RWPE1 (cell line): ENCODE data around the gene LPIN1.
A peak's percentile ranks its signal among the peaks of the same experiment; 100 is the strongest.

Experiments
- CTCF ChIA-PET: fragments of 350-600 bp; sonication (Branson Sonifier 250); formaldehyde crosslinking; extraction: SDS; loops from one replicate; lab custom pipeline; 2021; lab: Yijun Ruan, JAX
- POLR2A ChIA-PET: fragments of 400-600 bp; formaldehyde crosslinking; extraction: SDS; loops from one replicate; lab custom pipeline; 2020; ENCODE audit warnings: antibody characterized with exemption; ENCODE audit not compliant: low non-redundant PET; lab: Yijun Ruan, JAX
- DNase-seq: peaks from one replicate; pipeline ENCODE4 v3.0.0; 2012; ENCODE audit warnings: low spot score
- H3K27ac ChIP-seq: fragments of 450-650 bp; 2 replicates; pipeline ENCODE4 v1.5.1; 2017
- TF ChIP-seq, protein P1 (sequence below): fragments of 450-650 bp; conservative IDR thresholded peaks from 2 replicates; pipeline ENCODE4 v1.5.1; 2017; ENCODE audit warnings: low read depth, mild to moderate bottlenecking

The LPIN1 gene

GRCh38 chr2:11742702-11743357 is 3.6 kb upstream of the LPIN1 start:
- no peak for DNase-seq
- CTCF ChIA-PET = interaction anchor here (0.6 to 1.4 kb wide), 2 partner anchors 42 to 50 kb away, joined by 3 to 6 read pairs; no protein-coding TSS in a partner anchor
- POLR2A ChIA-PET = no interaction called here
- TF ChIP-seq, protein P1, sequence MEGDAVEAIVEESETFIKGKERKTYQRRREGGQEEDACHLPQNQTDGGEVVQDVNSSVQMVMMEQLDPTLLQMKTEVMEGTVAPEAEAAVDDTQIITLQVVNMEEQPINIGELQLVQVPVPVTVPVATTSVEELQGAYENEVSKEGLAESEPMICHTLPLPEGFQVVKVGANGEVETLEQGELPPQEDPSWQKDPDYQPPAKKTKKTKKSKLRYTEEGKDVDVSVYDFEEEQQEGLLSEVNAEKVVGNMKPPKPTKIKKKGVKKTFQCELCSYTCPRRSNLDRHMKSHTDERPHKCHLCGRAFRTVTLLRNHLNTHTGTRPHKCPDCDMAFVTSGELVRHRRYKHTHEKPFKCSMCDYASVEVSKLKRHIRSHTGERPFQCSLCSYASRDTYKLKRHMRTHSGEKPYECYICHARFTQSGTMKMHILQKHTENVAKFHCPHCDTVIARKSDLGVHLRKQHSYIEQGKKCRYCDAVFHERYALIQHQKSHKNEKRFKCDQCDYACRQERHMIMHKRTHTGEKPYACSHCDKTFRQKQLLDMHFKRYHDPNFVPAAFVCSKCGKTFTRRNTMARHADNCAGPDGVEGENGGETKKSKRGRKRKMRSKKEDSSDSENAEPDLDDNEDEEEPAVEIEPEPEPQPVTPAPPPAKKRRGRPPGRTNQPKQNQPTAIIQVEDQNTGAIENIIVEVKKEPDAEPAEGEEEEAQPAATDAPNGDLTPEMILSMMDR = no peak
- peak overlapping the region; percentile 87 for H3K27ac ChIP-seq

- POLR2A ChIA-PET = no interaction called here
- peak overlapping the region; percentile 87 for H3K27ac ChIP-seq
- no peak for DNase-seq
- TF ChIP-seq, protein P1 = no peak
- CTCF ChIA-PET = interaction anchor here (1.4 kb wide), 1 partner anchor 50 kb away, joined by 6 read pairs; no protein-coding TSS in a partner anchor
Measured at GRCh38 chr2:11743366-11743765, 3.1 kb upstream of the LPIN1 start.

- ChIA-PET CTCF (interaction anchor here (1.1 to 1.4 kb wide), 3 partner anchors 46 to 160 kb away, joined by 3 to 6 read pairs (median 4); no protein-coding TSS in a partner anchor), POLR2A (interaction anchor here (0.9 kb wide), 1 partner anchor 37 kb away, joined by 3 read pairs; no protein-coding TSS in a partner anchor)
- H3K27ac ChIP-seq = peak overlapping the region; percentile 87
- TF ChIP-seq, protein P1 = no peak
- DNase-seq = peak; percentile 100
Measured at GRCh38 chr2:11743846-11744553, 2.4 kb upstream of the LPIN1 start.

GRCh38 chr2:11744631-11745394 is 1.6 kb upstream of the LPIN1 start:
- CTCF ChIA-PET = interaction anchor here (1.1 to 1.2 kb wide), 2 partner anchors 46 to 161 kb away, joined by 3 to 4 read pairs; no protein-coding TSS in a partner anchor

DNA sequence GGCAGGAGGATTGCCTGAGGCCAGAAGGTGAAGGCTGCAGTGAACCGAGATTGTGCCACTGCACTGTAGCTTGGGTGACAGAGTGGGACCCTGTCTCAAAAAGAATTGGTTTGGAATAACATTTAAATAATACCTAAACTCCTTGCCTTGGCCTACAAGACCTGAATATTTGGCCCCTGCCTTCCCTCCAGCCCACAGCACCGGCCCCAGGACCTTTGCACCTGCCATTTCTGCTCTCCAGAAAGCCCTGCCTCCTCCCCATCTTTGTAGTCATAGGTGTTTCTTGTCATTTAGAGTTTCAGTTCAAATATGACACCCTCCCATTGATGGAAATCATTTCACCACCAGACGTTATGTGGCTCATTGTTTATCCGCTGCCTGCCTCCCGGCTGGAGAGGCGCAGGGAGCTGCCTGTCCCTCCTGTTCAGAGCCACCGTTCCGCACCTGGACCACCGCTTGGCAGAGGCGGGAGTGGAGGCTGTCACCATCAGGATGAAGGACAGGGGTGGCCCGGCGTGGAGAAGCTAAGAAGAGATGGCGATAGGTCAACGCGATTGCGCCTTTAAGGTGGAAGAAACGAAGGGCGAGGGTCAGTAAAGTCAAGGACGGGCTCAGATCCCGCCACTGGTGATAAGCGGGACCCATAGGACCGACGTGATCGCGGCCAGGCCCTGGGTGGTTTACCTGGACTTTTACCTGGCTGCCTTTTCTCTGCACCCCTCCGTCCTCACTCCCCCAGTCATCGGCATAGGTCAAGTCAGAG is 638 bp upstream of the LPIN1 start:
- ChIA-PET POLR2A (no interaction called here), CTCF (interaction anchor here (0.6 kb wide), 1 partner anchor 35 kb away, joined by 3 read pairs; no protein-coding TSS in a partner anchor)
- TF ChIP-seq, protein P1 = no peak
- H3K27ac ChIP-seq = peak overlapping the region; percentile 87
- no peak for DNase-seq

More at GRCh38 chr2:11744631-11745394, 1.6 kb upstream of the LPIN1 start:
- POLR2A ChIA-PET = interaction anchor here (0.9 kb wide), 1 partner anchor 38 kb away, joined by 3 read pairs; no protein-coding TSS in a partner anchor
- TF ChIP-seq, protein P1 = peak; percentile 23; the same call in 1 of the 2 replicates
- H3K27ac ChIP-seq = peak overlapping the region; percentile 87
- DNase-seq = no peak
